ENCODE measurements around the gene NUDT4B. TPM values are rescaled to one million over a fixed set of nuclear protein-coding genes. Genes with fewer than 3 reads are reported as not detected.
"Not testable (repeated sequence)": the region's sequence is repeated elsewhere in the genome, so short reads cannot be mapped to it uniquely, and the experiment has no call there.

NUDT4B gene
- polyA plus RNA-seq, 5 donors, result 0.27 to 1.7 (median 0.53) TPM; not detected in 1

- not testable (repeated sequence) for DNase-seq
Measured at GRCh38 chr1:148793762-148794332, 45.3 kb downstream of the NUDT4B start.

Other genes starting within 250 kb of the NUDT4B start
- 10 to 100 TPM; 13.0 to 21.8 (median 18.7) TPM for gene NBPF14, start 152.8 kb upstream of the NUDT4B start, polyA plus RNA-seq (ENCODE audit: insufficient read depth in 1 of 5, insufficient read length in 5 of 5, low replicate concordance in 1 of 5)
- 10 to 100 TPM; 43.0 to 78.7 (median 61.9) TPM for gene PDE4DIP, start 95.7 kb downstream of the NUDT4B start, polyA plus RNA-seq (ENCODE audit: insufficient read depth in 1 of 5, insufficient read length in 5 of 5, low replicate concordance in 1 of 5)

Measured in right lung (tissue), 5 donors.